ENCODE measurements around the gene CABLES1. TPM values are rescaled to one million over a fixed set of nuclear protein-coding genes. Genes with fewer than 3 reads are reported as not detected.
"Not testable (repeated sequence)": the region's sequence is repeated elsewhere in the genome, so short reads cannot be mapped to it uniquely, and the experiment has no call there.

CABLES1 gene
- total RNA-seq, 2 donors from 2014 or later, result 2.7 to 5.8 TPM

DNA sequence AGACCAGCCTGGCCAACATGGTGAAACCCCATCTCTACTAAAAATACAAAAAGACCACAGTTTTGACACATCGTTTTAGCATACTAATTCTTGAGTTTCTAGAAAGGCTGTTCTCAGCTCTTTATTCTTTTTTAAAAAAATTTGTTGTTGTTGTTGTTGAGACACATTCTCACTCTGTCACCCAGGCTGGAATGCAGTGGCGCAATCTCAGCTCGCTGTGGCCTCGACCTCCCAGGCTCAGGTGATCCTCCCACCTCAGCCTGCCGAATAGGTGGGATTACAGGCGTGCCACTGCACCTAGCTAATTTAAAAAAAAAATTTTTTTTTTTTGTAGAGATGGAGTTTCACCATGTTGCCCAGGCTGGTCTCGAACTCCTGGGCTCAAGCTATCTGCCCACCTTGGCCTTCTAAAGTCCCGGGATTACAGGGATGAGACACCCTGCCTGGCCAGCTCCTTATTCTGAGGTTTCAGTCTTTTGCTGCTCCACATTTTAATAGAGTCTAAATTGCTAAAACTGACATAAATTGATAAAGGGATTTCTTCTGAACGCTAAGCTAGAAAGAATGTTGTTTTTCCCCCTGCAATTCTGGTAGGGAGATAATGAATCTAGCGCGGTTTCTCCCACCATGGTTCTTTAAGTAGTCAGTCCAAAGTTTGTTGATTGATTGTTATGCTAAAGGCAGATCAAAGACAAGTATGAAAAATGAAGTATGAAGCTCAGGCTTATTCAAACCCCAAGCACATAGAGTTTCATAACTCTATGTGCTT lies 32.6 kb upstream of the CABLES1 start:
- no peaks in the 10 kb centered on the region for H3K27me3 Mint-ChIP-seq
- H3K27ac Mint-ChIP-seq, result no peak overlapping the region
- no peak overlapping the region for H3K4me3 Mint-ChIP-seq
- H3K4me1 Mint-ChIP-seq, result no peaks in the 10 kb centered on the region
- H3K9me3 Mint-ChIP-seq, result no peaks in the 10 kb centered on the region
- no peak for ATAC-seq (replicated peaks)
- no peaks in the 10 kb centered on the region for H3K36me3 Mint-ChIP-seq (ENCODE audit: low read depth)

DNA sequence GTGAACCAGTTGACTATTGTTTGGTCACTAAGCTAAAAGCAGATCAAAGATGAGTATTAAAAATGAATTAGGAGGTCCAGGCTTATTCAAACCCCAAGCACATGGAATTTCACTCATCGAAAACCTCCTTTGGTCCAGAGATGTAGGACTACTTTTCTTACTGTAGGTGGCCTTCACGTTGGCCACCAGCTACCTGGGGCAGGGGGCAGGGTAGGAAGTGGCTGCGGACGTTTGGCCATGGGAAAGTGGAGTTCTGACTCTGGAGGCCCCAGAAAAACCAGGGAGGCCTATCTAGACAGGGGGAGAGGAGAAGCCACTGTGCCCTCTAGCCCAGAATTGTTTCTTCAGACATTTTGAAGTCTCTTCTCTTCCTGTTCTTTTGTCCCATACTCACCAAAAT lies 31.8 kb upstream of the CABLES1 start:
- Mint-ChIP-seq H3K9me3 (no peaks in the 10 kb centered on the region), H3K27me3 (no peaks in the 10 kb centered on the region), H3K36me3 (ENCODE audit: low read depth) (no peaks in the 10 kb centered on the region), H3K4me3 (no peak overlapping the region), H3K27ac (no peak overlapping the region), H3K4me1 (no peaks in the 10 kb centered on the region)
- ATAC-seq (replicated peaks), result no peak

DNA sequence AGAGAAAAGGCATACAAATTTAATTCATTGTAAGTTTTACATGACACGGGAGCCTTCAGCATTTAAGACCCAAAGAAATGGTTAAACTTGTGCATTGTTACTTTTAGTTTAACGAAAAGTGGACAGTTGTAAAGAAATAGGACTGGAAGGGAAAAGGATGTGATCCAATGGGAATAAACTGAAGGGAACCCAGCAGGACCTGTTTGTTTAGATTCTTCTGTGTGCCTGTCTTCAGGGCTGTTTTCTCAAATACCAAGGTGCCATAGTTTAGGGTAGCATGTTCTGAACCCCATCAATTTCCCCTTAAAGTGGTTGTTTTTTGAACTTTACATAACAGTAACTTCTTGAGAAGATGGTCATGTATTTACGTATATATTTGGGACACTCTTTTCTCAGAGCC lies 30.3 kb upstream of the CABLES1 start:
- no peaks in the 10 kb centered on the region for H3K27me3 Mint-ChIP-seq
- H3K9me3 Mint-ChIP-seq, result no peaks in the 10 kb centered on the region
- no peaks in the 10 kb centered on the region for H3K36me3 Mint-ChIP-seq (ENCODE audit: low read depth)
- no peak overlapping the region for H3K27ac Mint-ChIP-seq
- no peaks in the 10 kb centered on the region for H3K4me1 Mint-ChIP-seq
- no peak overlapping the region for H3K4me3 Mint-ChIP-seq
- ATAC-seq (replicated peaks), result no peak

DNA sequence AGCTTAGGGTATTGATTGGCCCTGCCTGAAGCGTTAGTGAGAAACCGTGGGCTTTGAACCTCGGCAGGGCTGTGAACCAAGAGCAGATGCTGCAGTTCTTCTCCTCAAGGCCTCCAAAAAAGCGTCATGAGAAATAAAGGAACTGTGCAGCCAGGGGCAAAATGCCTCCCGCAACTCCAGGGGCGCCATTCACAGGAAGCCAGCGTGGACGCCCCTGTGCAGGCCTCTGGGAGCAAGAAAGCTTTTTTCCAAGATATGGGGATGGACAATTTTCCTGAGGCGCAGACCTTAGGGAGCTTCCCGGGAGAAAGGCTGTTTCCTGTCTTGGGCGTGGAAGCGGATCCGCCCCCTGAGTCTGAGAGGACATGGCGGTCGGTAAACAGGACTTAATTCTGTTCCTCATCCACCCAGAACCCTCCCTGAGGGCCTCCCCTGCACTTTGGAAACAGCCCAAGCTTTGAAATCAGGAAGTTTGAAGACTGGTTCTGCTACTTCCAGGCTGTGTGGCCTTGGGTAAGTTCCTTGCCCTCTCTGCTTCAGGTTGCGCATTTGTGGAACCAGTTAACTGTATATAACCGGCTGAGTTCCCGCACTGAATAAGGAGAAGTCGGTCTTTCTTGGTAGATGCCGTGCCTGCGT lies 29.6 kb upstream of the CABLES1 start:
- no peak for ATAC-seq (replicated peaks)
- no peaks in the 10 kb centered on the region for H3K9me3 Mint-ChIP-seq
- no peaks in the 10 kb centered on the region for H3K4me1 Mint-ChIP-seq
- no peak overlapping the region for H3K4me3 Mint-ChIP-seq
- H3K27me3 Mint-ChIP-seq, result no peaks in the 10 kb centered on the region
- no peaks in the 10 kb centered on the region for H3K36me3 Mint-ChIP-seq (ENCODE audit: low read depth)
- H3K27ac Mint-ChIP-seq, result no peak overlapping the region

DNA sequence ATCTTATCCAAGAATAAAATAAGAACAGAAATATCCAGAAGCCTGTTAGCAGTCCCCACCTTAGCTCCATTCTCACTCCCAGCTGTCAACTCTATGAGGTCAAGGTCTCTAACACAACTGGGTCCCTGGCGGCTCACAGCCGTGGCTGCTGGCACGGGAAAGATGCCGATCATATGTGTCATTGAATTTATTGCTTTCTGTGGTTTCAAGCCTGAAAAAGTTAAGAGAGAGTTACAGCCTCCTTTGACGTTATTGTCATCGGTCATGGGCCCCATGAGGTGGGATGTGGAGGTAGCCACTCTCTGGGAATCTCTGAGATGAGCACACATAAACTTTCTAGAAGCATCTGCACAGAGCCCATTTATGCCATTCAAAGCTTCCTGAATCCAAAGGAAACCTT lies 28.7 kb upstream of the CABLES1 start:
- Mint-ChIP-seq H3K27ac (no peak overlapping the region), H3K36me3 (ENCODE audit: low read depth) (no peaks in the 10 kb centered on the region), H3K27me3 (no peaks in the 10 kb centered on the region), H3K4me3 (no peak overlapping the region), H3K4me1 (no peaks in the 10 kb centered on the region), H3K9me3 (no peaks in the 10 kb centered on the region)
- ATAC-seq (replicated peaks), result no peak

DNA sequence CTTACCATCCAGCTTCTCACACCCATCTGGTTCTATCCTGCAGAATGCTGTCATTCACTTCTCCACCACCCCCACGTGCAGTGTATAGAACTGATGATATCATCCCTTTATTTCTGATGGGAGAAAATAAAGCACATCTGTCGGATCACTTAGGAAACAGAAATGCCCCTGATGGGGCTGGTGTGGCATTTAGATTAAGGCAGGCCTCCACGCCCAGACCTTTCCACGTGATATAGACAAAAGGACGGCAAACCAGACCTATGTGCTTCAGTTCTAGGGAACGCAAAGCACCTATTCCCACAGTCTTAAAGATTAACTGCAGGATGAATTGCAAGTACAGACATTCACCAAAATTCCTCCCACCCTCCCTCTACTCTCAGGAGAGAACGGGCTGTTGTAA lies 27.6 kb upstream of the CABLES1 start:
- H3K27me3 Mint-ChIP-seq, result no peaks in the 10 kb centered on the region
- H3K4me3 Mint-ChIP-seq, result no peak overlapping the region
- ATAC-seq (replicated peaks), result no peak
- no peaks in the 10 kb centered on the region for H3K9me3 Mint-ChIP-seq
- H3K27ac Mint-ChIP-seq, result no peak overlapping the region
- H3K36me3 Mint-ChIP-seq (ENCODE audit: low read depth), result no peaks in the 10 kb centered on the region
- H3K4me1 Mint-ChIP-seq, result no peaks in the 10 kb centered on the region

DNA sequence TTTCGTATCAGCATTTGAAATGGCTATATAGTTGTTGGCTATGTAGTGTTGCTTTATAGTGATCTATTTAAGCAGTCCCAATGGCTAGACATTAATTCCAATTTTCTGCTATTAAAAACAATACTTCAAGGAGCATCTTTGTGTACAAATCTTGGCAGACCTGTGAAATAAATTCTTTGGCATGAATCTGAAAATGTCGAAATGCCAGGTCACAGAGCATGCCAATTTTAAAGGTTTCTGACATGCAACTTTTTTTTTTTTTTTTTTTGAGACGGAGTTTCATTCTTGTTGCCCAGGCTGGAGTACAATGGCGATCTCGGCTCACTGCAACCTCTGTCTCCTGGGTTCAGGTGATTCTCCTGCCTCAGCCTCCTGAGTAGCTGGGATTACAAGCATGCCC lies 26.8 kb upstream of the CABLES1 start:
- no peaks in the 10 kb centered on the region for H3K27me3 Mint-ChIP-seq
- no peaks in the 10 kb centered on the region for H3K36me3 Mint-ChIP-seq (ENCODE audit: low read depth)
- no peaks in the 10 kb centered on the region for H3K4me1 Mint-ChIP-seq
- ATAC-seq (replicated peaks), result no peak
- H3K27ac Mint-ChIP-seq, result no peak overlapping the region
- H3K9me3 Mint-ChIP-seq, result no peaks in the 10 kb centered on the region
- no peak overlapping the region for H3K4me3 Mint-ChIP-seq

DNA sequence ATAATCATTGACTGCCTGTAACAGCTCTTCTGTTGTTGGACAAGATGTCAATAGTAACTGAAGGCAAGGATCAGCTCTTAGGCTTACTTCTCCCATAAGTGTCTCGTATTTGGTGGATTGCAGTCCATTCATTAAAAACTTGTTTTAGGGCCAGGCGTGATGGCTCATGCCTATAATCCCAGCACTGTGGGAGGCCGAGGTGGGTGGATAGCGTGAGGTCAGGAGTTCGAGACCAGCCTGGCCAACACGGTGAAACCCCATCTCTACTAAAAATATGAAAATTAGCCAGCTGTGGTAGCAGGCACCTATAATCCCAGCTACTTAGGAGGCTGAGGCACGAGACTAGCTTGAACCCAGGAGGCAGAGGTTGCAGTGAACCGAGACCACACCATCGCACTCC lies 26.1 kb upstream of the CABLES1 start:
- not testable (repeated sequence) for H3K9me3 Mint-ChIP-seq; H3K27me3 Mint-ChIP-seq; H3K4me3 Mint-ChIP-seq; ATAC-seq (replicated peaks); H3K36me3 Mint-ChIP-seq (ENCODE audit: low read depth); H3K27ac Mint-ChIP-seq; H3K4me1 Mint-ChIP-seq

DNA sequence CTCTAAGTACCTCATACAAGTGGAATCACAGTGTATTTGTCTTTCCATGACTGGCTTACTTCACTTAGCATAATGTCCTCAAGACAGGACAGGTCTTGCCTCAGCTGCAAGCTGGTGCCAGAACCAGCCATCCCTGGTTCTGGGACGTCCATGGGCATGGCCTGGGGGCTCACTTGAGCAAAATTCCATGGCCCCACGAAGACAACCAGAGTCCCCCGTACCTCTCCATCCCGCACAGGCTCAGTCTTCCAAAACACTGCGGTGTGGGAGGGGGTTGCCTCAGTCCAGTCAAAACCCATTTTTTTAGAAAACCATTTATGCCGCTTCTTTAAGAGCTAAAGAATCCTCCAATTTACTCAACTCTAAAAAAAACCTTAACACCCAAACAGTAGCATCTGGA lies 21.7 kb upstream of the CABLES1 start:
- H3K27ac Mint-ChIP-seq, result no peak overlapping the region
- no peak overlapping the region for H3K4me3 Mint-ChIP-seq
- no peaks in the 10 kb centered on the region for H3K27me3 Mint-ChIP-seq
- no peaks in the 10 kb centered on the region for H3K36me3 Mint-ChIP-seq (ENCODE audit: low read depth)
- ATAC-seq (replicated peaks), result no peak
- H3K4me1 Mint-ChIP-seq, result no peaks in the 10 kb centered on the region
- H3K9me3 Mint-ChIP-seq, result no peaks in the 10 kb centered on the region

DNA sequence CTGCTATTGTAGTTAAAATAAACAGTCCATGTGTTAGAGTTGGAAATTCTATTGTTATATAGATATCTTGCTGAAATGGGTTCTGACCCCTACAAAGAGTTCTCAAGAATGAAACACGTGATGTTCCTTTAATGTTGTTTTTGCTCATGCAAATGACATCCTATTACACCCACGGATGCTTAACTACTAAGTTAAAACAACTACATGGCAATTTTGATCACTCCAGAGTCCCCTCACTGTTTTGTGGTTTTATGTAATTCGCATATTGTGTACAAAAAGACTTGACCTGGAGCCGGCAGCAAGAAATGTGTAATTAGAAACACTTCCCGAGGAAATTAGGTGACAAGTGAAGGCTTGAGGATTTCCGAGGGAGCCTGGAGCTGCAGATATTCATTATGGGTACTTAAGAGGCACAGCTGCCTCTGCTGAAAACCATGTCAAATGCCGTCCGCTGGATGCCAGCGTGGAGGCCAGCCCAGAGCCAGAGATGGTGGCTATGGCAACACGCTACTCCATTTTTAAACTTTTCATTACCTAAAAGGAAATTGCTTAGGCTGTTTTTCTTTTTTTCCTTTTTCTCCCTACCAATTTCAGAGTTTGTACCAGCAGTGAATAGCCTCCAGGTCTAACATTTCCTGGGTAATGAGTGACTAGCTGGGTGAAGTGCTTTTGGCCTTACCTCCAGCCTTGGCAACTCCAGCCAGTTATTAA lies 21.0 kb upstream of the CABLES1 start:
- H3K36me3 Mint-ChIP-seq (ENCODE audit: low read depth), result no peaks in the 10 kb centered on the region
- H3K4me3 Mint-ChIP-seq, result no peak overlapping the region
- H3K27me3 Mint-ChIP-seq, result no peaks in the 10 kb centered on the region
- H3K4me1 Mint-ChIP-seq, result no peaks in the 10 kb centered on the region
- H3K9me3 Mint-ChIP-seq, result no peaks in the 10 kb centered on the region
- ATAC-seq (replicated peaks), result no peak
- no peak overlapping the region for H3K27ac Mint-ChIP-seq

DNA sequence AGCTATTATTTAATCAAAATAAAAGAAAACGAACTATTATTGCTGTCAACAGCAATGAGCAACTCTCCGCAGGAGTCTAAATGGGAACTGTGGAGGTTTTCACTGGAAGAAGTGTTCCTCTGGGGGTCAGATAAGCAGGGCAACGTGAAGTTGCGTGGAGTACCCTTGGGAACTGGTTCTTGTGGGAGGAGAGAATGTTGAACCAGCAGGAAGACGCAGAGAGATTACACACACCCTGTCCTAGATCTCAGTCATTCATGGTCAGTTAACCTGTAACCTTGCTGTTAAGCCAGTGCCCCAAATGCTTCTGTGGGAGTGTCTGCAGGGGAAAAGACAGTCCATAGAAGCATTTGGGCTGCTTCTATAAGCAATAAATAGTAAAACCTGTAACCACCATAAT lies 20.4 kb upstream of the CABLES1 start:
- no peak overlapping the region for H3K27ac Mint-ChIP-seq
- no peaks in the 10 kb centered on the region for H3K4me1 Mint-ChIP-seq
- no peak for ATAC-seq (replicated peaks)
- no peaks in the 10 kb centered on the region for H3K36me3 Mint-ChIP-seq (ENCODE audit: low read depth)
- no peaks in the 10 kb centered on the region for H3K27me3 Mint-ChIP-seq
- H3K9me3 Mint-ChIP-seq, result no peaks in the 10 kb centered on the region
- no peak overlapping the region for H3K4me3 Mint-ChIP-seq

DNA sequence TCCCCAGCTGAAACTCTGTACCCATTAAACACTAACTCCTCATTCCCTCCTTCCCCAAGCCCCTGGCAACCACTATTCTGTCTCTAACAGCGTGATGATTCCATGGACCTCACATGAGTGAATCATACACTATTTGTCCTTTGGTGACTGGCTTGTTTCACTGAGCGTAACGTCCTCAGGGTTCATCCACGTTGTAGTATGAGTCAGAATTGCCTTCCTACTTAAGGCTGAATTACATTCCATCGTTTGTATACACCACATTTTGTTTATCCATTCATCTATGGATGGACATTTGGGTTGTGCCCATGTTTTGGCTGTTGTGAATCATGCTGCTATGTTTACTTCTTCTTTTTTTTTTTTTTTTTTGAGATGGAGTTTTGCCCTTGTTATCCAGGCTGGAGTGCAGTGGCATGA lies 19.6 kb upstream of the CABLES1 start:
- no peaks in the 10 kb centered on the region for H3K36me3 Mint-ChIP-seq (ENCODE audit: low read depth)
- H3K9me3 Mint-ChIP-seq, result no peaks in the 10 kb centered on the region
- no peak overlapping the region for H3K4me3 Mint-ChIP-seq
- peak; percentile 40 for ATAC-seq (replicated peaks)
- H3K27me3 Mint-ChIP-seq, result no peaks in the 10 kb centered on the region
- no peaks in the 10 kb centered on the region for H3K4me1 Mint-ChIP-seq
- H3K27ac Mint-ChIP-seq, result no peak overlapping the region

DNA sequence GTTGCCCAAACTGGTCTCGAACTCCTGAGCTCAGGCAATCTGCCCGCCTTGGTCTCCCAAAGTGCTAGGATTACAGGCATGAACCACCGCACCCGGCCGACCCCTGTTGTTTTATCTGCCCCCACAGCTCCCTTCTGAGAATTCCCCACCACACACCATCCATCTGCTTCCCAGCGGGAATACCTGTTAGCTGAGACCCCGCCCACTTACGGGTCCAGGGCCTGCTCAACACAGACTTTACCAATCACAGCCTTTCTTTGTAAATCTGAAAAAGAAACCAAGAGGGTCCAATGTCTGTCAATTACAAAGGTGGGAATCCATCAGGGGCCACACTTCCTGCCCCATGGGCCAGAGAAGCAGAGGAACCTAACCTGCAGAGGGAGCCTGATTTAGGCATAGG lies 14.2 kb upstream of the CABLES1 start:
- Mint-ChIP-seq H3K36me3 (ENCODE audit: low read depth) (no peaks in the 10 kb centered on the region), H3K9me3 (no peaks in the 10 kb centered on the region), H3K4me3 (no peak overlapping the region), H3K27me3 (no peaks in the 10 kb centered on the region), H3K4me1 (no peaks in the 10 kb centered on the region), H3K27ac (no peak overlapping the region)
- no peak for ATAC-seq (replicated peaks)

DNA sequence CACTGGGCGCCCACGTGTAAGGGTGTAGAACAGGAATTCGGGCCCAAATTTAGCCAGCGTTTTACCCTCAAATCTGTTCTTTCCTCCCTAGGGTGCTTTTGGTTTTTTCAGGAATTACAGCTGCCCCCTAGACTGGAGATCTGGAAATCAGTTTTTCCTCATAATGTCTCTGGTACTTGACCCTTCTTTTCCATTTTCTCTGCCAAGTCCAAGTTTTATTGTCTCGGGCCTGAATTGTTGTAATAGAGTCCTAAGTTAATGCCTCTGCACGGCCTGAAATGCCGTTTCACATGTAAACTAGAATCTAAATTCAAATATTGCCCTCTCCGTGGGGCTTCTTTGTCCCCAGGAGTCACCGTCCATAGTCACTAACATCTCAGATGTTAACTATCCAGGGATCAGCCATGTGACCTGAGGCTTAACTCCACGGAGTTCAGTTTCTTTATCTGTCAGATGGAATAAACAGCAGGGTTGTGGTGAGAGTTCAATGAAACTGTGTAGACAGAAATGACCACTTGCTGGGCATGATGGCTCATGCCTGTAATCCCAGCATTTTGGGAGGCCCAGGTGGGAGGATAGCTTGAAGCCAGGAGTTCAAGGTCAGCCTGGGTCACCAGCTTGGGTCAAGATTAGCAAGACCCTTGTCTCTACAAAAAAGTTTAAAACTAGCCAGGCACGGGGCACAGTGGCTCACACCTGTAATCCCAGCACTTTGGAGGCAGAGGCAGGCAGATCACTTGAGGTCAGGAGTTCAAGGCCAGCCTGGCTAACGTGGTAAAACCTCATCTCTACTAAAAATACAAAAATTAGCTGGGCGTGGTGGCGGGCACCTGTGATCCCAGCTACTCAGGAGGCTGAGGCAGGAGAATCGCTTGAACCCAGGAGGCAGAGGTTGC lies 12.7 kb upstream of the CABLES1 start:
- no peak overlapping the region for H3K4me3 Mint-ChIP-seq
- H3K9me3 Mint-ChIP-seq, result no peaks in the 10 kb centered on the region
- ATAC-seq (replicated peaks), result no peak
- no peaks in the 10 kb centered on the region for H3K4me1 Mint-ChIP-seq
- no peak overlapping the region for H3K27ac Mint-ChIP-seq
- no peaks in the 10 kb centered on the region for H3K27me3 Mint-ChIP-seq
- no peaks in the 10 kb centered on the region for H3K36me3 Mint-ChIP-seq (ENCODE audit: low read depth)
